OCI-LY7 (cell line): ENCODE measurements around the gene OFD1. TPM values are rescaled to one million over a fixed set of nuclear protein-coding genes. Genes with fewer than 3 reads are reported as not detected.

Source experiments
- BruUV-seq: library from RNA; stranded (reverse); fragments of 400-500 nt; replicated peaks from 2 replicates; lab custom pipeline; 2021; lab: Mats Ljungman, UMichigan
- CTCF ChIA-PET: fragments of 300-600 bp; sonication (Branson Sonifier 250); formaldehyde crosslinking; loops from one replicate; lab custom pipeline; 2022; ENCODE audit warnings: antibody characterized with exemption; ENCODE audit not compliant: unreplicated experiment; lab: Charles Lee
- POLR2A ChIA-PET: fragments of 300-600 bp; sonication (Branson Sonifier 250); formaldehyde crosslinking; loops from one replicate; lab custom pipeline; 2022; ENCODE audit warnings: antibody characterized with exemption; lab: Charles Lee
- DNase-seq: peaks from one replicate; pipeline ENCODE4 v3.0.0-alpha.2; 2015; ENCODE audit warnings: low spot score
- H2AFZ ChIP-seq: fragments of 200-600 bp; sonication (generic), shearing (Covaris generic); 2 replicates; pipeline ENCODE4 v1.6.1; 2014; ENCODE audit warnings: mild to moderate bottlenecking, antibody characterized with exemption, low read length, moderate library complexity
- H3K27ac ChIP-seq: fragments of 200-600 bp; sonication (generic); 2 replicates; pipeline ENCODE4 v1.5.1; 2014; ENCODE audit warnings: mixed run types, low read depth, mild to moderate bottlenecking, moderate library complexity, low read length, inconsistent platforms; ENCODE audit not compliant: poor library complexity, severe bottlenecking
- H3K36me3 ChIP-seq: fragments of 200-600 bp; sonication (generic); 2 replicates; pipeline ENCODE4 v1.6.1; 2014; ENCODE audit warnings: mild to moderate bottlenecking, antibody characterized with exemption, low read length, moderate library complexity, mixed read lengths; ENCODE audit not compliant: insufficient read depth
- H3K4me1 ChIP-seq: fragments of 200-600 bp; sonication (generic); 2 replicates; pipeline ENCODE4 v1.5.1; 2014; ENCODE audit warnings: mild to moderate bottlenecking, low read length; ENCODE audit not compliant: insufficient read depth, poor library complexity, severe bottlenecking
- H3K4me2 ChIP-seq: fragments of 200-600 bp; sonication (generic); 2 replicates; pipeline ENCODE4 v1.6.1; 2014; ENCODE audit warnings: mild to moderate bottlenecking, low read length
- H3K4me3 ChIP-seq: fragments of 200-600 bp; sonication (generic); 2 replicates; pipeline ENCODE4 v1.5.1; 2014; ENCODE audit warnings: mild to moderate bottlenecking, low read depth, low read length; ENCODE audit not compliant: poor library complexity, severe bottlenecking
- H3K79me2 ChIP-seq: fragments of 200-600 bp; sonication (generic); 2 replicates; pipeline ENCODE4 v1.6.1; 2016; ENCODE audit warnings: low read depth, mild to moderate bottlenecking, low read length, moderate library complexity, mixed read lengths; ENCODE audit not compliant: insufficient read depth
- H3K9me2 ChIP-seq: fragments of 200-600 bp; sonication (generic); 2 replicates; pipeline ENCODE4 v1.6.1; 2016; ENCODE audit warnings: mild to moderate bottlenecking, low read length, mixed read lengths; ENCODE audit not compliant: insufficient read depth
- H3K9me3 ChIP-seq: fragments of 200-600 bp; sonication (generic); 2 replicates; pipeline ENCODE4 v1.6.1; 2014; ENCODE audit warnings: mild to moderate bottlenecking, mixed run types, low read length, mixed read lengths
- H4K20me1 ChIP-seq: fragments of 200-600 bp; sonication (generic); 2 replicates; pipeline ENCODE4 v1.6.1; 2014; ENCODE audit warnings: mild to moderate bottlenecking, antibody characterized with exemption, low read length, moderate library complexity, mixed read lengths; ENCODE audit not compliant: insufficient read depth
- EZH2phosphoT487 ChIP-seq: fragments of 200-600 bp; sonication (generic); IDR thresholded peaks from 2 replicates; pipeline ENCODE4 v1.6.1; 2018; ENCODE audit warnings: low read depth, borderline replicate concordance, mild to moderate bottlenecking, mixed run types, antibody characterized with exemption, low read length, moderate library complexity, mixed read lengths
- intact Hi-C: fragments of 100-400 bp; cut with micrococcal nuclease; formaldehyde crosslinking; loops from one replicate; pipeline ENCODE4 v1.10.0; 2022; ENCODE audit not compliant: unreplicated experiment
- total RNA-seq, 2 experiments: library from RNA; depleted of rRNA in 1 of 2; stranded (reverse); fragments of >200 nt in 1 of 2; shearing (Covaris generic) in 1 of 2; gene quantifications; 2 replicates each; pipeline ENCODE4 v1.2.3, GENCODE V29; 2014 to 2022
- TF ChIP-seq, protein P1 (sequence below): fragments of 200-600 bp; sonication (generic); conservative IDR thresholded peaks from 2 replicates; pipeline ENCODE4 v1.5.1; 2014; ENCODE audit warnings: mild to moderate bottlenecking, antibody characterized with exemption, low read length, moderate library complexity, mixed read lengths

Gene OFD1
- total RNA-seq, 2 experiments from 2014 or later = 60.7 to 64.7 TPM

DNA sequence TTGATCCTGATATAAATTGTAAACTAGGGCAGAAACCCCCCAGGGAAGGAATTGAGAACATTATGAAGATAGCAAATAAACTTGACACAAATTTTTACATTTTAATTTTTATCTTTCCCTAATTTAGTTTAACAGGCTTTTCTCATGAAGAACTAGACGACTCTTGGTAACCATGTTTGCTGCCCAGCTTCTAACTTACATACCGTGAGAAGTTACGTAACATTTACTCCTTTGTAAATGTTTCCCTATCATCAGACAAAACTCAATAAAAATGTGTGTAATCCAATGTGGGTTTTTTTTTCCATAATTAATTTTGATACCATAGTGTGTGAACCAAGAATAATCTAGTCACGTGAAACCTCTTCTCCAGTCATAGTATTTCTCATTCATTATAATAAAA lies 34.4 kb downstream of the OFD1 start:
- BruUV-seq = no TSS peak
- H3K9me3 ChIP-seq = no peaks in the 10 kb centered on the region
- intact Hi-C loops = no loop called here
- H3K9me2 ChIP-seq = no peaks in the 10 kb centered on the region
- H3K79me2 ChIP-seq = no peaks in the 10 kb centered on the region
- peaks cover 99% of the 10 kb centered on the region for H3K36me3 ChIP-seq
- POLR2A ChIA-PET = no interaction called here
- no peak overlapping the region for H3K4me2 ChIP-seq
- H2AFZ ChIP-seq = no peak overlapping the region
- no peaks in the 10 kb centered on the region for H4K20me1 ChIP-seq
- CTCF ChIA-PET = no interaction called here
- H3K4me1 ChIP-seq = no peaks in the 10 kb centered on the region
- no peak for TF ChIP-seq EZH2phosphoT487
- TF ChIP-seq, protein P1, sequence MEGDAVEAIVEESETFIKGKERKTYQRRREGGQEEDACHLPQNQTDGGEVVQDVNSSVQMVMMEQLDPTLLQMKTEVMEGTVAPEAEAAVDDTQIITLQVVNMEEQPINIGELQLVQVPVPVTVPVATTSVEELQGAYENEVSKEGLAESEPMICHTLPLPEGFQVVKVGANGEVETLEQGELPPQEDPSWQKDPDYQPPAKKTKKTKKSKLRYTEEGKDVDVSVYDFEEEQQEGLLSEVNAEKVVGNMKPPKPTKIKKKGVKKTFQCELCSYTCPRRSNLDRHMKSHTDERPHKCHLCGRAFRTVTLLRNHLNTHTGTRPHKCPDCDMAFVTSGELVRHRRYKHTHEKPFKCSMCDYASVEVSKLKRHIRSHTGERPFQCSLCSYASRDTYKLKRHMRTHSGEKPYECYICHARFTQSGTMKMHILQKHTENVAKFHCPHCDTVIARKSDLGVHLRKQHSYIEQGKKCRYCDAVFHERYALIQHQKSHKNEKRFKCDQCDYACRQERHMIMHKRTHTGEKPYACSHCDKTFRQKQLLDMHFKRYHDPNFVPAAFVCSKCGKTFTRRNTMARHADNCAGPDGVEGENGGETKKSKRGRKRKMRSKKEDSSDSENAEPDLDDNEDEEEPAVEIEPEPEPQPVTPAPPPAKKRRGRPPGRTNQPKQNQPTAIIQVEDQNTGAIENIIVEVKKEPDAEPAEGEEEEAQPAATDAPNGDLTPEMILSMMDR = no peak
- no peak overlapping the region for H3K27ac ChIP-seq
- H3K4me3 ChIP-seq = no peak overlapping the region
- DNase-seq = no peak

DNA sequence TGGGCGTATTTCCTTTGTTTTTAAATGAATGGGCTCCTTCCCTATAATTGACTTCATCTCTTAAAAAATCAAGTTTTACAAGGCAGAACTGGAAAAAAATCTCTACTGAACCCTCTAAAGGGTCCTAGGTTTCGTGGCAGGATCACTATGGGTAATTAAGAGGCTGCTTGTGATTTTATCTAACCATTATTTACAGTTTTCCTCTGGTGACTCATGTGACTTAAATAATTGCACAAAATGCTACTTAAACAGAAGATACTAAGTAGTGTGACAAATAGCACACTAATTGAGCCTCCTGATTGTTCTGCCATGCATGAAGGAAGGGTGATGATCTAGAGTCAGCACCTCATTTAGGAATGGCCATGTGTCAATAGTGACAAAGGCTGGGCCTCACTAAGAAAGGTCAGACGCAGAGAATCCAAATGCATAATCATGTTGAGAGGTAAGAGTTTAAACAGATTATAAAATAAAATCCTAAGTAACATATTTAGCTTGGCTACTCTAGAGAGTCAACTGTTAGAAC lies 35.5 kb downstream of the OFD1 start:
- Histone ChIP-seq H3K79me2 (no peaks in the 10 kb centered on the region), H2AFZ (no peak overlapping the region), H3K4me2 (no peak overlapping the region), H3K9me2 (no peaks in the 10 kb centered on the region), H3K27ac (no peak overlapping the region), H3K9me3 (no peaks in the 10 kb centered on the region), H3K36me3 (peaks cover 100% of the 10 kb centered on the region), H4K20me1 (no peaks in the 10 kb centered on the region), H3K4me3 (no peak overlapping the region), H3K4me1 (no peaks in the 10 kb centered on the region)
- TF ChIP-seq, protein P1 = no peak
- no peak for TF ChIP-seq EZH2phosphoT487
- DNase-seq = no peak
- BruUV-seq = no TSS peak
- intact Hi-C loops = no loop called here
- ChIA-PET CTCF (no interaction called here), POLR2A (interaction anchor here (0.6 to 2.5 kb wide), 2 partner anchors 8 to 466 kb away, joined by 3 to 9 read pairs; no protein-coding TSS in a partner anchor)

DNA sequence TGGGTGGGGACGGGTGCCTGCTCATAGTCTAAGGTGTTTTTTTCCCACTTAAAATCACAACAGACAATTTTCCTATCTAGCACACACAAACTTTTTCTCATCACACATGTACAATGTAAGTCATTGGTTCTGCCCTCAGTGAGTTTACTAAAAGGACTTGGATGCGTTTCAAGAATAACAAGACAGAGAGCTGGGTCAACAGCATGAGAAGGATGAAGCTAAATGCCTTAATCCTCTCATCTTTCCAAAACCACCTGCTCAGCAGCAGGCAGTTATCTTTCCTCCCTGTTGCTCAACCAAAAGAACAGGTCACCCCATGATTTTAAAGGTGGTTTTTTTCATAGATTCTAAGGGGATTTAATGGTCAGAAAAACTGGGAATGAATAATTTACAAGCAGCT lies 40.1 kb downstream of the OFD1 start:
- H3K9me2 ChIP-seq = no peaks in the 10 kb centered on the region
- DNase-seq = no peak
- H2AFZ ChIP-seq = no peak overlapping the region
- CTCF ChIA-PET = no interaction called here
- no peak overlapping the region for H3K27ac ChIP-seq
- no peaks in the 10 kb centered on the region for H3K9me3 ChIP-seq
- peaks cover 74% of the 10 kb centered on the region for H3K36me3 ChIP-seq
- no peak overlapping the region for H3K4me2 ChIP-seq
- no TSS peak for BruUV-seq
- no peaks in the 10 kb centered on the region for H4K20me1 ChIP-seq
- no peak for TF ChIP-seq EZH2phosphoT487
- TF ChIP-seq, protein P1 = no peak
- no peaks in the 10 kb centered on the region for H3K79me2 ChIP-seq
- POLR2A ChIA-PET = interaction anchor here (1.3 kb wide), 1 partner anchor 190 kb away, joined by 3 read pairs; no protein-coding TSS in a partner anchor
- intact Hi-C loops = no loop called here
- H3K4me1 ChIP-seq = no peaks in the 10 kb centered on the region
- no peak overlapping the region for H3K4me3 ChIP-seq
